ENCODE measurements around the gene TMEM220.

DNA sequence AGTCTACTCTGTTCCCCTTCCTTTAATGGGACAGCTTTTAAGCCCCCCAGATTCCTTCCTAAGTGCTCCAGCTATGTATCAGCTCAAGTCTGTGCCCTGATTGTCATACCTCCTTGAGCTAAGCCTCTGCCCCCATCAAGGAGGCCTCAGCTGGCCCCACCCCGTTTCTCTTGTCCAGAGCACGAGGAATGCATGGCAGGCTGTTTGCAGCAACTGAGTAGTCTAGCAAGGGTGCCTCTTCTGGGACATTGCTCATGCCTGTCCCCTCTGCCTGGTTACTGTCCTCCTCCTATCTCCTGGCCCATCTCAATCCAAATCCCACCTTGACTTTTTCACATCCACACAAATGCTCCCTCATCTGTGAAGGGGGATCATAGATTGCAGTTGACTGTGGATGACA lies 27.8 kb upstream of the TMEM220 start:
- TF ChIP-seq POLR2A (IDR thresholded peaks at IDR 0.05; ENCODE audit: low read depth, low read length): no peak
- TF ChIP-seq, protein P1, sequence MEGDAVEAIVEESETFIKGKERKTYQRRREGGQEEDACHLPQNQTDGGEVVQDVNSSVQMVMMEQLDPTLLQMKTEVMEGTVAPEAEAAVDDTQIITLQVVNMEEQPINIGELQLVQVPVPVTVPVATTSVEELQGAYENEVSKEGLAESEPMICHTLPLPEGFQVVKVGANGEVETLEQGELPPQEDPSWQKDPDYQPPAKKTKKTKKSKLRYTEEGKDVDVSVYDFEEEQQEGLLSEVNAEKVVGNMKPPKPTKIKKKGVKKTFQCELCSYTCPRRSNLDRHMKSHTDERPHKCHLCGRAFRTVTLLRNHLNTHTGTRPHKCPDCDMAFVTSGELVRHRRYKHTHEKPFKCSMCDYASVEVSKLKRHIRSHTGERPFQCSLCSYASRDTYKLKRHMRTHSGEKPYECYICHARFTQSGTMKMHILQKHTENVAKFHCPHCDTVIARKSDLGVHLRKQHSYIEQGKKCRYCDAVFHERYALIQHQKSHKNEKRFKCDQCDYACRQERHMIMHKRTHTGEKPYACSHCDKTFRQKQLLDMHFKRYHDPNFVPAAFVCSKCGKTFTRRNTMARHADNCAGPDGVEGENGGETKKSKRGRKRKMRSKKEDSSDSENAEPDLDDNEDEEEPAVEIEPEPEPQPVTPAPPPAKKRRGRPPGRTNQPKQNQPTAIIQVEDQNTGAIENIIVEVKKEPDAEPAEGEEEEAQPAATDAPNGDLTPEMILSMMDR (conservative IDR thresholded peaks at IDR 0.05; ENCODE audit: low read depth, low read length): no peak
- TF ChIP-seq, protein P2, sequence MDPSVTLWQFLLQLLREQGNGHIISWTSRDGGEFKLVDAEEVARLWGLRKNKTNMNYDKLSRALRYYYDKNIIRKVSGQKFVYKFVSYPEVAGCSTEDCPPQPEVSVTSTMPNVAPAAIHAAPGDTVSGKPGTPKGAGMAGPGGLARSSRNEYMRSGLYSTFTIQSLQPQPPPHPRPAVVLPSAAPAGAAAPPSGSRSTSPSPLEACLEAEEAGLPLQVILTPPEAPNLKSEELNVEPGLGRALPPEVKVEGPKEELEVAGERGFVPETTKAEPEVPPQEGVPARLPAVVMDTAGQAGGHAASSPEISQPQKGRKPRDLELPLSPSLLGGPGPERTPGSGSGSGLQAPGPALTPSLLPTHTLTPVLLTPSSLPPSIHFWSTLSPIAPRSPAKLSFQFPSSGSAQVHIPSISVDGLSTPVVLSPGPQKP (IDR thresholded peaks at IDR 0.05; ENCODE audit: borderline replicate concordance, low read depth, low read length): no peak
- no peak for TF ChIP-seq CEBPB (IDR thresholded peaks at IDR 0.05; ENCODE audit: low read depth, low read length)
- TF ChIP-seq RCOR1 (IDR thresholded peaks at IDR 0.05; ENCODE audit: insufficient replicate concordance, low read length): no peak

All from IMR-90 (cell line).